Measurements from ENCODE around the gene PLCB1.

The PLCB1 gene

GRCh38 chr20:8581446-8582183 lies 449.5 kb downstream of the PLCB1 start:
- Histone ChIP-seq H3K4me1 (ENCODE audit: insufficient read depth, low read length, poor library complexity, severe bottlenecking) (no peaks in the 10 kb centered on the region), H3K27me3 (ENCODE audit: insufficient read depth, low read length, poor library complexity, severe bottlenecking) (no peaks in the 10 kb centered on the region), H2AFZ (ENCODE audit: low read length) (no peak overlapping the region), H3K79me2 (ENCODE audit: insufficient read depth, low read length) (no peaks in the 10 kb centered on the region), H3K9me3 (ENCODE audit: insufficient read depth, low read depth, low read length) (no peaks in the 10 kb centered on the region), H3K4me2 (ENCODE audit: low read depth, low read length, poor library complexity, severe bottlenecking) (no peak overlapping the region), H3K9ac (ENCODE audit: low read depth, low read length, poor library complexity, severe bottlenecking) (no peak overlapping the region), H3F3A (ENCODE audit: low read depth) (no peaks in the 10 kb centered on the region), H4K20me1 (ENCODE audit: insufficient read depth, low read length, poor library complexity, severe bottlenecking) (no peaks in the 10 kb centered on the region), H3K36me3 (ENCODE audit: insufficient read depth, low read length) (no peaks in the 10 kb centered on the region), H3K9me2 (replicated peaks; ENCODE audit: low read depth, low read length) (no peaks in the 10 kb centered on the region), H3K4me3 (ENCODE audit: low read length, poor library complexity, severe bottlenecking) (no peak overlapping the region)
- TF ChIP-seq CTCF (conservative IDR thresholded peaks at IDR 0.05; ENCODE audit: low read length) (no peak), EZH2phosphoT487 (IDR thresholded peaks at IDR 0.05; ENCODE audit: borderline replicate concordance) (no peak)

GRCh38 chr20:8583012-8583565 lies 451.0 kb downstream of the PLCB1 start:
- no peaks in the 10 kb centered on the region for H3K79me2 ChIP-seq (ENCODE audit: insufficient read depth, low read length)
- H2AFZ ChIP-seq (ENCODE audit: low read length): no peak overlapping the region
- H3F3A ChIP-seq (ENCODE audit: low read depth): no peaks in the 10 kb centered on the region
- H4K20me1 ChIP-seq (ENCODE audit: insufficient read depth, low read length, poor library complexity, severe bottlenecking): no peaks in the 10 kb centered on the region
- no peak overlapping the region for H3K4me2 ChIP-seq (ENCODE audit: low read depth, low read length, poor library complexity, severe bottlenecking)
- TF ChIP-seq CTCF (conservative IDR thresholded peaks at IDR 0.05; ENCODE audit: low read length) (no peak), EZH2phosphoT487 (IDR thresholded peaks at IDR 0.05; ENCODE audit: borderline replicate concordance) (no peak)
- no peaks in the 10 kb centered on the region for H3K4me1 ChIP-seq (ENCODE audit: insufficient read depth, low read length, poor library complexity, severe bottlenecking)
- H3K9me3 ChIP-seq (ENCODE audit: insufficient read depth, low read depth, low read length): no peaks in the 10 kb centered on the region
- H3K36me3 ChIP-seq (ENCODE audit: insufficient read depth, low read length): no peaks in the 10 kb centered on the region
- H3K27me3 ChIP-seq (ENCODE audit: insufficient read depth, low read length, poor library complexity, severe bottlenecking): no peaks in the 10 kb centered on the region
- no peak overlapping the region for H3K9ac ChIP-seq (ENCODE audit: low read depth, low read length, poor library complexity, severe bottlenecking)
- no peaks in the 10 kb centered on the region for H3K9me2 ChIP-seq (replicated peaks; ENCODE audit: low read depth, low read length)
- H3K4me3 ChIP-seq (ENCODE audit: low read length, poor library complexity, severe bottlenecking): no peak overlapping the region

GRCh38 chr20:8583566-8584043 lies 451.5 kb downstream of the PLCB1 start:
- Histone ChIP-seq H3K4me1 (ENCODE audit: insufficient read depth, low read length, poor library complexity, severe bottlenecking) (no peaks in the 10 kb centered on the region), H3F3A (ENCODE audit: low read depth) (no peaks in the 10 kb centered on the region)

More at GRCh38 chr20:8583566-8584043, 451.5 kb downstream of the PLCB1 start:
- H3K9ac ChIP-seq (ENCODE audit: low read depth, low read length, poor library complexity, severe bottlenecking): no peak overlapping the region
- no peak overlapping the region for H3K4me2 ChIP-seq (ENCODE audit: low read depth, low read length, poor library complexity, severe bottlenecking)
- no peaks in the 10 kb centered on the region for H3K36me3 ChIP-seq (ENCODE audit: insufficient read depth, low read length)
- H2AFZ ChIP-seq (ENCODE audit: low read length): no peak overlapping the region
- H3K79me2 ChIP-seq (ENCODE audit: insufficient read depth, low read length): no peaks in the 10 kb centered on the region
- TF ChIP-seq CTCF (conservative IDR thresholded peaks at IDR 0.05; ENCODE audit: low read length) (no peak), EZH2phosphoT487 (IDR thresholded peaks at IDR 0.05; ENCODE audit: borderline replicate concordance) (no peak)
- no peaks in the 10 kb centered on the region for H3K9me2 ChIP-seq (replicated peaks; ENCODE audit: low read depth, low read length)
- no peaks in the 10 kb centered on the region for H3K9me3 ChIP-seq (ENCODE audit: insufficient read depth, low read depth, low read length)
- H4K20me1 ChIP-seq (ENCODE audit: insufficient read depth, low read length, poor library complexity, severe bottlenecking): no peaks in the 10 kb centered on the region
- H3K27me3 ChIP-seq (ENCODE audit: insufficient read depth, low read length, poor library complexity, severe bottlenecking): no peaks in the 10 kb centered on the region
- H3K4me3 ChIP-seq (ENCODE audit: low read length, poor library complexity, severe bottlenecking): no peak overlapping the region
